ENCODE results near the gene HEPACAM.

DNA sequence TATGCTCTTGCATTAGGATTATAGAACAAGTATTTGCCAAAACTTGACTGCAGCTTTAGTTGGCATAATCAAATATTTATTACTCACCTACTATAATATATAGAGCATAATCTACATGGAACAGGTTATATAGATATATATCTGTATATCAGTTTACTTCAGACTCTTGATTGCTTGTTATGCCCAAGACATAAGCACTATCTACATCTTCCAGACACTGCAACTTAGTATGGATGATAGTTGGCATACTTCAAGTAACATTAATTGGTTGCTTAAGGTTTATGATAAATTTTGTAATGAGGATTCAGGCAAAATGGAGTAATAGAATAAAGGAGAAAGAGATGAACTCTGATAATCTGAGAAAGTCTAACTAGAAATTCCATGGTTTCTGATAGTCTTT is 19.2 kb upstream of the HEPACAM start:
- TF ChIP-seq, protein P1, sequence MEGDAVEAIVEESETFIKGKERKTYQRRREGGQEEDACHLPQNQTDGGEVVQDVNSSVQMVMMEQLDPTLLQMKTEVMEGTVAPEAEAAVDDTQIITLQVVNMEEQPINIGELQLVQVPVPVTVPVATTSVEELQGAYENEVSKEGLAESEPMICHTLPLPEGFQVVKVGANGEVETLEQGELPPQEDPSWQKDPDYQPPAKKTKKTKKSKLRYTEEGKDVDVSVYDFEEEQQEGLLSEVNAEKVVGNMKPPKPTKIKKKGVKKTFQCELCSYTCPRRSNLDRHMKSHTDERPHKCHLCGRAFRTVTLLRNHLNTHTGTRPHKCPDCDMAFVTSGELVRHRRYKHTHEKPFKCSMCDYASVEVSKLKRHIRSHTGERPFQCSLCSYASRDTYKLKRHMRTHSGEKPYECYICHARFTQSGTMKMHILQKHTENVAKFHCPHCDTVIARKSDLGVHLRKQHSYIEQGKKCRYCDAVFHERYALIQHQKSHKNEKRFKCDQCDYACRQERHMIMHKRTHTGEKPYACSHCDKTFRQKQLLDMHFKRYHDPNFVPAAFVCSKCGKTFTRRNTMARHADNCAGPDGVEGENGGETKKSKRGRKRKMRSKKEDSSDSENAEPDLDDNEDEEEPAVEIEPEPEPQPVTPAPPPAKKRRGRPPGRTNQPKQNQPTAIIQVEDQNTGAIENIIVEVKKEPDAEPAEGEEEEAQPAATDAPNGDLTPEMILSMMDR (IDR thresholded peaks at IDR 0.05), result no peak
- no peak for TF ChIP-seq POLR2A (IDR thresholded peaks at IDR 0.05)
